Endothelial cell of umbilical vein (primary cell): ENCODE results near the gene RNF4. TPM values are rescaled to one million over a fixed set of nuclear protein-coding genes. Genes with fewer than 3 reads are reported as not detected.

ENCODE experiments used
- BruUV-seq: library from RNA; stranded (reverse); fragments of 400-500 nt; replicated peaks from 2 replicates; lab custom pipeline; 2021; lab: Mats Ljungman, UMichigan
- CTCF ChIA-PET: fragments of 300-600, 350-600 bp; sonication (Branson Sonifier 250); formaldehyde crosslinking; loops from one replicate; lab custom pipeline; 2021; ENCODE audit warnings: antibody characterized with exemption, inconsistent platforms; lab: Charles Lee
- POLR2A ChIA-PET: fragments of 300-600, 350-600 bp; sonication (Branson Sonifier 250); formaldehyde crosslinking; loops from one replicate; lab custom pipeline; 2021; ENCODE audit warnings: antibody characterized with exemption, inconsistent platforms; lab: Charles Lee
- DNase-seq: peaks from one replicate; pipeline ENCODE4 v3.0.0-alpha.2; 2011; ENCODE audit warnings: low read depth, low spot score
- FAIRE-seq: peaks from 2 replicates; lab custom pipeline; 2011; peaks lifted over from hg19 to GRCh38; lab: Jason Lieb, UNC
- H2AFZ ChIP-seq: 2 replicates; pipeline ENCODE4 v1.6.0; 2012; ENCODE audit warnings: low read depth, low read length, control low read depth, inconsistent platforms
- H3K27ac ChIP-seq: 2 replicates; pipeline ENCODE4 v1.5.1; 2011; ENCODE audit warnings: low read depth, mild to moderate bottlenecking, control low read depth, low read length, moderate library complexity; ENCODE audit not compliant: insufficient read depth
- H3K27me3 ChIP-seq, 2 experiments: 2 replicates each; pipeline versions ENCODE4 v1.6.0 to v1.6.1; 2011; ENCODE audit warnings: low read length in 2 of 2, mixed read lengths in 1 of 2; ENCODE audit not compliant: control insufficient read depth in 2 of 2, insufficient read depth in 2 of 2
- H3K36me3 ChIP-seq, 2 experiments: 2 replicates in 1 of 2; 3 replicates in 1 of 2; pipeline ENCODE4 v1.5.1; 2011; ENCODE audit warnings: low read length in 2 of 2, mild to moderate bottlenecking in 1 of 2, moderate library complexity in 1 of 2; ENCODE audit not compliant: control insufficient read depth in 2 of 2, insufficient read depth in 2 of 2; ENCODE audit errors: extremely low read depth in 1 of 2
- H3K4me1 ChIP-seq: 3 replicates; pipeline ENCODE4 v1.5.1; 2011; ENCODE audit warnings: mild to moderate bottlenecking, low read length; ENCODE audit not compliant: control insufficient read depth, insufficient read depth; ENCODE audit errors: extremely low read depth
- H3K4me2 ChIP-seq: 2 replicates; pipeline ENCODE4 v1.6.1; 2011; ENCODE audit warnings: low read length, control low read depth, mixed read lengths; ENCODE audit not compliant: insufficient read depth
- H3K4me3 ChIP-seq, 3 experiments: fragments of 200-600 bp in 1 of 3; sonication (generic), shearing (Covaris generic) in 1 of 3; replicated peaks in 1 of 3; 2 replicates each; pipeline ENCODE4 v1.5.1; 2011 to 2016; ENCODE audit warnings: control low read depth in 3 of 3, low read length in 3 of 3, mild to moderate bottlenecking in 2 of 3, inconsistent platforms in 1 of 3, low read depth in 1 of 3, moderate library complexity in 1 of 3; ENCODE audit not compliant: insufficient read depth in 1 of 3
- H3K79me2 ChIP-seq: 2 replicates; pipeline ENCODE4 v1.6.0; 2012; ENCODE audit warnings: low read length, inconsistent platforms; ENCODE audit not compliant: control insufficient read depth, insufficient read depth
- H3K9ac ChIP-seq: replicated peaks from 2 replicates; pipeline ENCODE3; 2011; ENCODE audit warnings: low read length, control low read depth; ENCODE audit not compliant: insufficient read depth; ENCODE audit errors: extremely low read depth
- H3K9me1 ChIP-seq: replicated peaks from 3 replicates; pipeline ENCODE4 v1.6.0; 2011; ENCODE audit warnings: mild to moderate bottlenecking, low read length; ENCODE audit not compliant: control insufficient read depth, insufficient read depth; ENCODE audit errors: extremely low read depth
- H3K9me3 ChIP-seq: replicated peaks from 2 replicates; pipeline ENCODE4 v1.5.1; 2012; ENCODE audit warnings: low read length, inconsistent platforms; ENCODE audit not compliant: control insufficient read depth, insufficient read depth
- H4K20me1 ChIP-seq: replicated peaks from 2 replicates; pipeline ENCODE3; 2011; ENCODE audit warnings: mild to moderate bottlenecking, low read length; ENCODE audit not compliant: control insufficient read depth, insufficient read depth; ENCODE audit errors: extremely low read depth
- POLR2A ChIP-seq: IDR thresholded peaks from 2 replicates; pipeline ENCODE4 v1.6.1; 2012; ENCODE audit warnings: low read depth, mild to moderate bottlenecking, control low read depth, low read length
- POLR2AphosphoS5 ChIP-seq: IDR thresholded peaks from 2 replicates; pipeline ENCODE4 v1.6.1; 2012; ENCODE audit warnings: low read depth, mild to moderate bottlenecking, control low read depth, low read length, moderate library complexity; ENCODE audit not compliant: insufficient read depth
- dilution Hi-C: fragments of 300-500 bp; cut with MboI; formaldehyde crosslinking; loops from one replicate; pipeline ENCODE4 v1.15.0; 2019; ENCODE audit warnings: low sequenced_read_pairs; ENCODE audit not compliant: extremely low pct_ligation_motif_present
- intact Hi-C: fragments of 100-400 bp; cut with micrococcal nuclease; formaldehyde crosslinking; loops from one replicate; pipeline ENCODE4 v1.10.0; 2022
- polyA plus RNA-seq, 4 experiments: library from polyadenylated mRNA; depleted of rRNA in 3 of 4; stranded (reverse) in 3 of 4; unstranded in 1 of 4; fragments of >200 nt; gene quantifications; 2 replicates each; pipeline versions ENCODE4 v1.2.1 to v1.2.3, GENCODE V29; 2011 to 2012; ENCODE audit warnings: missing spikeins in 1 of 4
- total RNA-seq: library from RNA; stranded (reverse); gene quantifications from 2 replicates; pipeline ENCODE4 v1.2.3, GENCODE V29; 2021
- TF ChIP-seq, protein P1 (sequence below): IDR thresholded peaks from 2 replicates; pipeline ENCODE4 v1.6.1; 2011; ENCODE audit not compliant: insufficient read depth, insufficient read length
- TF ChIP-seq, protein P2 (sequence below), 2 donors: IDR thresholded peaks; 1 replicate in 1 of 2; 2 replicates in 1 of 2; pipeline ENCODE4 v1.5.1; 2011; ENCODE audit warnings: low read length in 2 of 2, mild to moderate bottlenecking in 2 of 2, moderate library complexity in 2 of 2, control low read depth in 1 of 2, inconsistent platforms in 1 of 2, low read depth in 1 of 2; ENCODE audit not compliant: insufficient read depth in 1 of 2; ENCODE audit errors: extremely low read depth in 1 of 2

Gene RNF4
- total and polyA plus RNA-seq, 2 donors (not counting 3 experiments of a cell fraction or from before 2014, with no cell fraction given): 64.3 to 71.4 TPM

DNA sequence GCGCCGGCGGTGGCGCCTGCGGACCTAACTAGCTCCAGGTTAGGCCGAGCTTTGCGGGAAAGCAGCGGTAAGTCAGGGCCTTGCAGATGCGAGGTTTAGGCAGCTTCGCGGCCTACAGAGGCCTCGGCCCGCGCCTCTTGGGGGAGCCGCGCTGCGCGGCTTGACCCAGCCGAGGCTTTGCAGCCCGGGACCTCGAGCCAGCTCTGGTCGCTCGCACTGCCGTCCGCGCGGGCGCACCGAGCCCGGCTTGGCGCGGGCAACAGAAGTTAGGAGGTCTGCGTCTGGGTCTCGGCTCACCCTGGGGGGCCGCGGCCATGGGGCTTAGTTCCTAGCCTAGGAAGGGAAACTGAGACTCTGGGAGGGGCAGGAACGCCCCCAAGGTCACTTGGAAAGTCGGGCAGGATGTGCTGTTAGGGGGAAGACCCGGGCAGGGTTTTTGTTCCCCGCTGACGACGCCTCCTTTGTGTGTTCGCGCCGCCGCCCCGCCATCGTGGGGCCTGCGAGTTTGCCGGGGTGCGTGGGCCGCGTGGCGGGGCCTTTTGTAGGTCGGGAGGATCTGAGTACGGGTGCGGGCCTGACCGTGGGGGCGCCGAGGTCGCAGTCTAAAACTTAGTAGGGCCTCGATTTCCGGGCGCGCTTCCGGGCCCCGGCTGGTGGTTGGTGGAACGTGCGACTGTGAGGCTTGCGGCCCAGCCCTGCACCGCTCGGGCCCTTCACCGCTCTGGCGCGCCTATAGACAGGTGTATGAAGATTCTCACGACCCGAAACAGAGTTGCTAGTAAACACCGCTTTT lies 482 bp downstream of the RNF4 start:
- intact Hi-C loops (loop anchor here (2.0 to 5.0 kb wide), 4 partner anchors 13 to 227 kb away; partner anchors contain the start of genes HAUS3 and POLN), dilution Hi-C loops (no loop called here)
- H4K20me1 ChIP-seq: peaks cover 9% of the 10 kb centered on the region
- no peak for DNase-seq
- H3K4me1 ChIP-seq: peaks cover 14% of the 10 kb centered on the region
- peak overlapping the region; percentile 98 for H3K4me2 ChIP-seq
- CTCF ChIA-PET: interaction anchor here (0.8 to 3.5 kb wide), 7 partner anchors 15 to 419 kb away, joined by 3 to 14 read pairs (median 3); partner anchors contain the start of gene FAM193A
- no peaks in the 10 kb centered on the region for H3K9me3 ChIP-seq
- H3K36me3 ChIP-seq: peaks cover 2 to 3% of the 10 kb centered on the region in 2 experiments
- H3K4me3 ChIP-seq: peak overlapping the region; percentile 92 to 98 (median 95)
- FAIRE-seq: peak; percentile 74
- no peaks in the 10 kb centered on the region for H3K9me1 ChIP-seq
- peak; percentile 18 for TF ChIP-seq POLR2AphosphoS5
- TF ChIP-seq, protein P1, sequence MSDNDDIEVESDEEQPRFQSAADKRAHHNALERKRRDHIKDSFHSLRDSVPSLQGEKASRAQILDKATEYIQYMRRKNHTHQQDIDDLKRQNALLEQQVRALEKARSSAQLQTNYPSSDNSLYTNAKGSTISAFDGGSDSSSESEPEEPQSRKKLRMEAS: no peak
- peaks cover 64% of the 10 kb centered on the region for H3K79me2 ChIP-seq
- no TSS peak for BruUV-seq
- H3K27ac ChIP-seq: peak overlapping the region; percentile 69
- peak overlapping the region; percentile 95 for H3K9ac ChIP-seq
- POLR2A ChIA-PET: interaction anchor here (0.7 to 1.3 kb wide), 2 partner anchors 207 to 222 kb away, joined by 3 to 4 read pairs; partner anchors contain the start of gene MXD4
- H2AFZ ChIP-seq: peak overlapping the region; percentile 81
- no peaks in the 10 kb centered on the region for H3K27me3 ChIP-seq

DNA sequence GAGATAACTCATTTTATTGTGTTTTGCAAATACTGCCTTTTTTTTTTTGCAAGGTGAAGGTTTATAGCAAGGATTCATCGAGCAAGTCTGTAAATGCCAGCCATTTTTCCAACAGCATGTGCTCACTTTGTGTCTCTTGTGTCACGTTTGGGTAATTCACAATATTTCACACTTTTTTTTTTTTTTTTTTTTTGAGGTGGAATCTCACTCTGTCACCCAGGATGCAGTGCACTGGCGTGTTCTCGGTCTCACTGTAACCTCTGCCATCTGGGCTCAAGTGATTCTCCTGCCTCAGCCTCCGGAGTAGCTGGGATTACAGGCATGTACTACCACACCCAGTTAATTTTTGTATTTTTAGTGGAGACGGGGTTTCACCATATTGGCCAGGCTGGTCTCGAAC lies 1.9 kb downstream of the RNF4 start:
- no peaks in the 10 kb centered on the region for H3K9me1 ChIP-seq
- no peaks in the 10 kb centered on the region for H3K27me3 ChIP-seq
- no peak overlapping the region for H3K27ac ChIP-seq
- FAIRE-seq: no peak
- ChIA-PET POLR2A (no interaction called here), CTCF (interaction anchor here (1.2 to 3.5 kb wide), 2 partner anchors 14 to 29 kb away, joined by 3 to 14 read pairs; no protein-coding TSS in a partner anchor)
- dilution Hi-C loops: no loop called here
- peaks cover 14% of the 10 kb centered on the region for H3K4me1 ChIP-seq
- peaks cover 10% of the 10 kb centered on the region for H4K20me1 ChIP-seq
- peak overlapping the region; percentile 98 for H3K4me2 ChIP-seq
- DNase-seq: no peak
- BruUV-seq: no TSS peak
- TF ChIP-seq POLR2A (no peak), POLR2AphosphoS5 (no peak)
- TF ChIP-seq, protein P2, sequence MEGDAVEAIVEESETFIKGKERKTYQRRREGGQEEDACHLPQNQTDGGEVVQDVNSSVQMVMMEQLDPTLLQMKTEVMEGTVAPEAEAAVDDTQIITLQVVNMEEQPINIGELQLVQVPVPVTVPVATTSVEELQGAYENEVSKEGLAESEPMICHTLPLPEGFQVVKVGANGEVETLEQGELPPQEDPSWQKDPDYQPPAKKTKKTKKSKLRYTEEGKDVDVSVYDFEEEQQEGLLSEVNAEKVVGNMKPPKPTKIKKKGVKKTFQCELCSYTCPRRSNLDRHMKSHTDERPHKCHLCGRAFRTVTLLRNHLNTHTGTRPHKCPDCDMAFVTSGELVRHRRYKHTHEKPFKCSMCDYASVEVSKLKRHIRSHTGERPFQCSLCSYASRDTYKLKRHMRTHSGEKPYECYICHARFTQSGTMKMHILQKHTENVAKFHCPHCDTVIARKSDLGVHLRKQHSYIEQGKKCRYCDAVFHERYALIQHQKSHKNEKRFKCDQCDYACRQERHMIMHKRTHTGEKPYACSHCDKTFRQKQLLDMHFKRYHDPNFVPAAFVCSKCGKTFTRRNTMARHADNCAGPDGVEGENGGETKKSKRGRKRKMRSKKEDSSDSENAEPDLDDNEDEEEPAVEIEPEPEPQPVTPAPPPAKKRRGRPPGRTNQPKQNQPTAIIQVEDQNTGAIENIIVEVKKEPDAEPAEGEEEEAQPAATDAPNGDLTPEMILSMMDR (IDR thresholded peaks at IDR 0.05; ENCODE audit: extremely low read depth in 1 of 2, insufficient read depth in 1 of 2, low read depth in 1 of 2, low read length in 2 of 2): no peak
- H3K9ac ChIP-seq: peak overlapping the region; percentile 5
- H2AFZ ChIP-seq: no peak overlapping the region
- peak overlapping the region in 1 of 3 experiments; percentile 92 for H3K4me3 ChIP-seq
- peaks cover 2 to 3% of the 10 kb centered on the region in 2 experiments for H3K36me3 ChIP-seq
- intact Hi-C loops: no loop called here
- H3K9me3 ChIP-seq: no peaks in the 10 kb centered on the region
- H3K79me2 ChIP-seq: peaks cover 78% of the 10 kb centered on the region
